GM12872 (cell line): ENCODE data around the gene ERN1.

Source experiments
- CTCF ChIP-seq: IDR thresholded peaks from 3 replicates; pipeline ENCODE4 v1.5.1; 2011; ENCODE audit warnings: low read depth, mild to moderate bottlenecking, low read length, moderate library complexity; ENCODE audit not compliant: insufficient read depth

Gene ERN1

GRCh38 chr17:64123114-64123513, 6.8 kb downstream of the ERN1 start:
- TF ChIP-seq CTCF = no peak

- no peak for TF ChIP-seq CTCF
Measured at GRCh38 chr17:64120159-64120810, 9.7 kb downstream of the ERN1 start.

GRCh38 chr17:64117981-64118979, 11.7 kb downstream of the ERN1 start:
- TF ChIP-seq CTCF = no peak

DNA sequence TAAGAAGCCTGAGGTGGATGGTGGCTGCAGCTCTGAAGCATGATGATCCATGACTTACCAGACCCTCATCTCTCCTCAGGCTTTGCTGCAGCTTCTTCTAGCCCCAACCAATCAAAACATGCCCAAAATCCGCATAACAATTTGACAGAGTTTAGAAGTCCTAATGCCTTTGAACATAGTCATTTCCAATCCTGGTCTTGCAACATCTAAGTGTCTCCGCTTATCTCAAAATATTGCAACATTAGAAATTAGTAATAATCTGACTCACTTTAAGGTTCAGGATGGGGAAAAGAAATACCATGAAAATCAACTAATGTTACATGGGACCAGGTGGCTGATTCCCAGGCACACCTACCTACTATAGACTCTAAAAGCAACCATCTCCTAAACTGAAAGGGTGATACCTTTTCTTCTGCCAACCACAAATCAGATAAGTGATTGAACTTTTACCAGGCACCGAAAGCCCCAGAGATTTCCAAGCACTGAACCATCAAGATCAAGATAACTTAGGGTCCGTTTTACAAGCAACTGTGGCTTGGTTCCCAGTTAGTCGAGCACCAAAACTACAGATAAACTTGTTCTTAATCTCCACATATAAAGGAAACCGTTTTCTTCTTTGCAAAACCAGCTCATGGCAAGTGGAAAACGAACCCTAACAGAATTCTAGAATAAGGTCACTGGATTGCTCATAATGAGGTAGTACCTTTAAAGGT, 14.0 kb downstream of the ERN1 start:
- no peak for TF ChIP-seq CTCF

DNA sequence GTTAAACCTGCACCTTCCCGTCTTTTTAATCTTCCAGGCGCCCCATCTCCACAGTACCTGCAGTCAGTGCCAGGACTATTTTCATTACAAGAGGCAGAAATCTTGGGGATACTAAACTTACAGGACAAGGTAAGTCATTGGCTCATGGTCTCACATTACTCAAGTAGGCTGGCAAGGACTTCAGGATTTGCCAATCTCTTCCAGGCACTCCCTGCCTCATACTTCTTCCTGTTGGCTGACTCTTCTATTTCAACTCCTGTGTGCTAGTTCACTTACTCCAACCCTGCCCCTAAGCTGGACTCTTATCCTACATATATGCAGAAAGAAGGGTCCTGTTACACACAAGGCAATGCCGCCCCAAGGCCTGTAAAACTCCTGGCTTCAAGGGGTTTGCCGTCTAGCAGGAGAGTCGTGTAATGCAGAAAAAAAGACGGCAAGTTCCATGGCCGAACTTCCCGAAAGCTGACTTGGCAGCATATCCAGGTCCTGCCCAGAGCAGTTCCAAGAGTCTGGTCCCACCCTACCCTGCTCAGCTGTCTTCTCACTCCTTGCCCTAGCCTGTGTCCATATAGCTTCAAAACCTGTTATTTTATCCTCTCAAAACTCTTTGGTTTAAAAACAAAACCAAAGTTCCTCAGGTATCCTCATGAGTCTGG, 14.8 kb downstream of the ERN1 start:
- TF ChIP-seq CTCF = no peak

- TF ChIP-seq CTCF = no peak
Measured at GRCh38 chr17:64113006-64113405, 16.9 kb downstream of the ERN1 start.
